IPS-NIHi11 (cell line): ENCODE measurements around the gene FAM193B.
"Not testable (repeated sequence)": the region's sequence is repeated elsewhere in the genome, so short reads cannot be mapped to it uniquely, and the experiment has no call there.

Source experiments
- DNase-seq: peaks from one replicate; pipeline ENCODE4 v3.0.0; 2012; ENCODE audit warnings: mixed read lengths, low spot score

Gene FAM193B

GRCh38 chr5:177485753-177486152 lies 68.6 kb downstream of the FAM193B start:
- DNase-seq, result not testable (repeated sequence)

- no peak for DNase-seq
Observed at GRCh38 chr5:177484902-177485549, 69.3 kb downstream of the FAM193B start.

GRCh38 chr5:177483994-177484901 lies 70.1 kb downstream of the FAM193B start:
- no peak for DNase-seq

- DNase-seq, result no peak
Observed at GRCh38 chr5:177483042-177483441, 71.3 kb downstream of the FAM193B start.

DNA sequence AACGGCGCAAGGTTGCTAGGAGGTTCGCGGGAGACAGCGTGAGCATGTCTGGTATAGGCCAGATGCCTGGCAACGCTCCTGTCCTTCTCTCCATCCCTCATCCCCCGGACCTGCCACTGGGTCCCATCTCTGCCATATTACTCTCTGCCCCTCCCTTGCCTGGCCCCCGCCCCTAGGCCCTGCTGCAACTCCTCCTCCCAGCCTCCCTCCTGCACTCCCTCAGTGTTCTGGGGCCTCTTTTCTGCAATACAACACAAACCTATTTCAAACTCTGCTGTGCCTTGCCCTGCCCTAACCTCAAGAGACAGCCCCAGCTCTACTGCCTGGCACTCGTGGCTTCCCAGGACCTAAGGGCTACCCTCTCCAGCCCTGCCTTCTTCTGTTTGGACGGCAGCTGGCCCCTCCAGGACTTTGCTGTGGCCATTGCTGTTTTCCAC lies 72.0 kb downstream of the FAM193B start:
- no peak for DNase-seq

DNA sequence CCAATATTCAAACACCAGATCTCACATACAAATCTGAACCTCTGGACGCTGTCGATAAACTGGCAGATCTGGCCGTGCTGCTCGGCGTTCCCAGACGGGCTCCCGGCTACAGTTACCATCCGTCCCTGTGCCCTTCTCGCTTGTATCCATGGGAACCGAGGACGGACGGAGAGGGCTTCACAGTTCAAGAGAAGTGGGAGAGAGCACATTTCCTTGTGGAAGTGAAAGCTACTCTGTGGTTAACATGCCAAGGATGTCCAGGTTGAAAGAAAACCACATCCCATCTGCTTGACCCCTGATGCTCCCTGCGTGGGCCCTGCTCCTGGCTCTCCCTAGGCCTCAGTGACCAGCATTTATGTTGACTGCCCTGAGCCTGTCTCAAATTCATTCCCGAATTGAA lies 74.6 kb downstream of the FAM193B start:
- DNase-seq, result no peak

DNA sequence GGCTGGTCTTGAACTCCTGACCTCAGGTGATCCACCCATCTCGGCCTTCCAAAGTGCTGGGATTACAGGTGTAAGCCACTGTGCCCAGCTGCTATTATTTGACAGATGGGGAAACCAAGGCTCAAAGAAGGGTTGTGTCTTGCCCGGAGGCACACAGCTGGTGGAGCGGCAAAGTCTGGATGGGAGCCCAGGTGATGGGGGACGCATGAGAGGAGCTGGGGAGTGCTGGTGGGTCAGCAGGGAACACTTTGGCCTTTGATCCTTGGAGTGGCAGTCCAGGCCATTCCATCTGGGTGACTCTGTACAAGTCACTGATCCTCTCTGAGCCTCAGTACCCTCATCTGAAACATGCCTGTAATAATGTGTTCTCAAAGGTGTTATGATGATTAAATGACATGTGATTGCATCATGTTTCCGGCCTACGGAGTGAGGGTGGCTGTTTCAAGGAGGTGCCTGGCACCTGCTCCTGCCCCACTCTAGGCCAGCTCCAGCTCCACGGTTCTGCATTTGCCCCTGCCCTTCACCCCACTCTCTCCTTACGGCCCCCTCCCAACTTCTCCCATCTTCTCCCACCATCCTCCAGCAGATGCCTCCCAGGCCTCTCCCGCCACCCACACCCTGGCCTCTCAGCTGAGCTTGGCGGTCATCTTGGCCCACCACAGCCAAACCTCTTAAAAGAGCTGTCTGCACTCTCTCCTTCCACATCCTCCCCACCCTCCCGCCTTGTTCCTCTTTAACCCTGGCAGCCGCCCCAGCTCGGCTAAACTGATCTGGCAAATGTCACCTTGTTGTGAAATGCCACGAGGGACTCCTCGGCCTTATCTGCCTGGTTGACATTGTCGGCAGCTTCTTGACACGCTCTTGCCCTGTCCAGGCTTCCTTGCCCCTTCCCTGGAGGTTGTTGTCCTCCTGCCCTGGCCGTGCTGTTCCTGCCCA lies 75.4 kb downstream of the FAM193B start:
- no peak for DNase-seq

DNA sequence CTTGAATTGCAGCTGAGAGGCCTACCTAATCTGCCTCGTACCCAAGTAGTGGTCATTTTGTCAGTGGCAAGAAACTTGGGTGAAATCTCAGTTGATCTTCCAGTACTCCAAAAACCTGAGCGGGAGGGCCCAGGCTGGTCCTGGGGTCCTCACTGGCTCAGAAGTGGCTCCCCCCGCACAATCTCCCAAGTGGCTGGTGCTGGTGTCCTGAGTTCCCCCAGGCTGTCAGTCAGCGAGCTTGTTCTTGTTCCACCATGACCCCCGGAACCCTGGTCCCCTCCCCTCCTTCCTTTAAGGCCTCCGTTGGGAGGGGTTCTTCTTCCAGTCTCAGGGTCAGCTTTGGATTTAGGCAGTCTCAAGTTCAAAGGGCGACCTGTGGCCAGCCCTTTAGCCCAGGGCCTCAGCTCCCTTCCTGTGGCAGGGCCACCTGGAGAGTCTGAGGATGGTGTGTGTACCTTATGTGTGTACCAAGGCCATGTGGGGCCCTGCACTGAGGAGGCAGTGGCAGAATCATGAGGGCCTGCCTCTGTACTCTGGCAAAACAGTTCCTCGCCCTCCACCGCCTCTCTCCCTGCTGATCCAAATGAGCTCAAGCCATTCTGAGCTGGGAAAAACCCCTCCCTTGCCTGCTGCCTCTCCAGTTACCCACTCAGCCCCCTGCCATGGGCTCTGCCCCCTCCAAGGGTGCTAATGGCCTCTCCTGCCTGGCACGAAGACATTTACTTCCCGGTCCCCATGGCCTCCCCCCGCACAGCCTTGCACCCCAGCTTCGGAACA lies 76.5 kb downstream of the FAM193B start:
- DNase-seq, result no peak

GRCh38 chr5:177476531-177477233 lies 77.7 kb downstream of the FAM193B start:
- no peak for DNase-seq

DNA sequence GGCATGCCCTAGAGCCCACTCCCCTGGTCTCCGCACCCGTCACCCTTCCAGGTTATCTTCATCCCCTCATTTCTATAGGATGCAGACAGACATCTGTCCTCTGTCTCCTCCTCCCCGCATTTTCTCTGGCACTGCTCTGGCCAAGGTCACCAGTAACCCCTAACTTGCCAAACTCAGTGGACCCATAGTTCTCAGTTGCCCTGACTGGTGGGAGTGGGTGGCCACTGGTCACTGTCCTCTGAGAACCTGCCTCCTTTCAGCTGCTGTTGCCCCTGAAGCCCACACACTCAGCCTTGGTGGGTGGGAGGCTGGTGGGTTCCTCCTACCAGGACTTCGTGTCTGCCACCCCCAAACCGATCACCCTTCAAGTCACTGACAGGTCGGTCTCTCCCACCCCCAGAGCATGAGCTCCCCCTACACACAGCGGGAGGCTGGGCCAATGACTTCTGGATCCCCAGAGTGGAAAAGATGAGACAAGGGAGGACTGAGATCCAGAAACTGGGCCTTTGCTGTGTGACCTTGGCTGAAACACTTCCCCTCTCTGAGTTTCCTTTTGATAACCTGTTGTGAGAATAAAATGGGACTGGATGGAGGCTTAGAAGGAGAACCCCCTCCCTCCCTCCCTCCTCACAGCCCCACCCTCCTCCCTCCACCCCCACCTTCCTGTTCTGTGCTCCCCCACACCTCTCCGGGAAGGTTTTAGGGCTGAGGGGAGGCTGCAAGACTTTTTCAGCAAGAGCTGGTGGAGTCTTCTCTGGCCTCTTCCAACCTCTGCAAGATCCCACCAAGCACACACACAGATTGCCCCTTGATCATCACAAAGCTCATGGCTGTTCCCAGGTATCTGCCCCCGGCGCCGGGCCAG lies 78.6 kb downstream of the FAM193B start:
- DNase-seq, result no peak

DNA sequence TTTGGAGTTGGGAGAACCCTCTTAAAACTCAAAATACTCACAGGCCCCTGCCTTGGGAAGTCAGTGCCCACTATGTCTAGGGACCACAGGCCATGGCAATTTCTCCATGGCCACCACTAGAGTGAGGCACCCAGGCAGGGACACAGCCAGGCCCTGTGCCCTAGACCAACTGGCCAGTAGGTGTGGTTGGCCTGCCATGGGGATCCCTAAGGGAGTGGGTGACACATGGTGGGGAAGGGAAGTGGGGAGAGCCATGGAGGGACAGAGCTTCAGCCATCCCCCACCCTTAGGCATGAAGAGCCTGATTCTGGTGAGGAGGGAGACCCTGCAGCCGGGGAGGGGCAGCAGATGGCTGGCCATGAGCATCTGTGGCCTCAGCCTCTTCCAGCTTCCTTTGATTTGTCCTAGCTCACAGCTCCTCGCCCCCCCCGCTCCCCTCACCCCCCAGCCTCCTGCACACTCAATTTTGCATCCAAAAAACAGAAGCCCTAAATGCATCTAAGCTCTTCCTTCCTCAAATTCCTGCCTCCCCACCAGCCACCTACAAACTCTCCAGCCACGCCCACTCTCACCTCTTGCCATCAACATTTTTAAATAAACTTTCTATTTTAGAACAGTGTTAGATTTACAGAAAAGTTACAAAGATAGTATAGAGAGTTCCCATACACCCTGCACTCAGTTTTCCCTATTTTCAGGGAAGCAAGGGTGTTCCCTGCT lies 79.4 kb downstream of the FAM193B start:
- DNase-seq, result no peak

- no peak for DNase-seq
Observed at GRCh38 chr5:177474002-177474476, 80.3 kb downstream of the FAM193B start.

DNA sequence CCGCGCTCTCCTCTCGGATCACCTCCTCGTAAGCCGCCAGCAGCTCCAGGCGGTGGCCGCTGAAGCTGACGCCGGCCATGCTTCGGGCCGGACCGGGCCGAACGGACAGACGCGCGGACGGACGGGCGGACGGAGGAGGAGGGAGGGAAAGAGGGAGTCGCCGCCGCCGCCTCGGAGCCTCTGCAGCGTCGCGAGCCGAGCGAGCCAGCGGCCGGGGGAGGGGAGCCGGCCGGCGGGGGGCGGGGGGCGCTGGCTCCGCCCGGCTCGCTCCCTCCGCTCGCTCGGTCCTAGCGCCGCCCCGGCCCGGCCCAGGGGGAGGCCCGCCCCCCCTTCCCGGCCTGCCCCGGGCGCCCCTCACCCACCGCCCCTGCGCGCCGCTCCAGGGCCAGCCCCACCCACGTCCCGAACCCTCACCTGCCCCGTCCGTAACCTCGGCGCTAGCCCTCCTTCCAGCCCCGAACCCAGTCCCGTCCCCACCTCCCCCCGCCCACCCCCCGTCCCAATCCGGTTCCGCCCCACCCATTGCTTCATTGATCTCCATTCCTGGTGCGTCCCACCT lies 80.8 kb downstream of the FAM193B start, which contains the start of gene DBN1:
Gene DBN1, minus strand, starts transcription at position 192 of the 559 bp plus-strand sequence. Its CDS starts 113 bp downstream, at position 79.
- DNase-seq, result peak; percentile 96

DNA sequence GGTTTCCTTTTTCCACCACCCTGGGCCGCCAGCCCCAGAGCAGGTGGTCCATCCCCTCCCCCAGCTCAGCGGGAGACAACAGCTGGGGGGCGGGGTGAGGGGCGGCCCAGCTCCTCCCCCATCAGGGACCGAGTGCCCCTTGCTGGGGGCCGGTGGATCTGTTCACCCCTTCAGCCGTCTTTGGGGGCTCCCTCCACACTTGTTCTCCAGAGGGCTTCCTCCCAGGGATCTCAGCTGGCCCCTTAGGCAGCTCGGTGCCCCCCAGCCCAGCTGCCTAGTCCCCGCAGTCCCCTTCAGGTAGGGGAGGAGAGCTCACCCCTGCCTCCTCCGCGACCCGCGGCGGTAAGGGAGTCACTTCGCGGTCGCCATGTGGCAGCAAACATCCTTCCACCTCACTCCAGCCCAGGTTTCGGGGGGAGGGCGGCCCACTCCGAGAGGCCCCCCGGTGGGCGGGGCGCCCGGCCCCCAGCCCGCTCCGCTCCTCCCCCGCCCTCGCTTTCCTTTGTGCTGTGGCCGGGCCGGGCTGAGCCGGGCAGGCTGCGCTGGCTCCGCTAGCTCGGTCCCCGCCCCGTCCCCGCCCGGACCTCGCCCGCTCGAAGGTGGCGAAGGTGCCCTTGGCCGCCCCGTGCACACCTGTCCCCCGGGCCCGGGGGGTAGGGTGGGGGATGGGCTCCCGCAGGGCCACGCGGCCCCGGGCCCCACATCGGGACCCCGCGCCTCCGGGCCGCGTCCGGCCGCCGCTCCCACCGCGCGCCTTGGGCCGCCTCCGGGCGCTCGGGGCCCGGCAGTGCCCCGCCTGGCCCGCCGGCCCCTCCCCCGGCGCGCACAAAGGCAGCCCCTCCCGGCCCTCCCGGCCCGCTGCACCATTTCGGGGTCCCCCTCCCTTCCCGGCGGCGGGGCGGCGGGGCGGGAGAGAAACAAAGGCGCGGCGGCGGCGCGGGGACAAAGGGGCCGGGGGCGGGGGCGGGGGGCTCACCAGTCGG lies 81.6 kb downstream of the FAM193B start:
- peak; percentile 76 for DNase-seq

GRCh38 chr5:177471610-177472356 lies 82.6 kb downstream of the FAM193B start:
- no peak for DNase-seq

- DNase-seq, result no peak
Observed at GRCh38 chr5:177470759-177471536, 83.4 kb downstream of the FAM193B start.
